AG04450 (cell line): Measurements from ENCODE around the gene RMND1. TPM values are rescaled to one million over a fixed set of nuclear protein-coding genes. Genes with fewer than 3 reads are reported as not detected.

Source experiments
- CTCF ChIA-PET: fragments of 300-600, 350-600 bp; formaldehyde crosslinking; extraction: SDS; loops from one replicate; lab custom pipeline; 2022; ENCODE audit warnings: antibody characterized with exemption, inconsistent platforms; lab: Charles Lee
- POLR2A ChIA-PET: fragments of 350-600 bp; formaldehyde crosslinking; extraction: SDS; loops from one replicate; lab custom pipeline; 2021; ENCODE audit warnings: antibody characterized with exemption, inconsistent platforms; lab: Yijun Ruan, JAX
- DNase-seq: peaks from one replicate; pipeline ENCODE4 v3.0.0-alpha.2; 2011; ENCODE audit warnings: low read depth, low spot score
- H3K27ac ChIP-seq: one replicate; pipeline ENCODE4 v1.5.1; 2012; ENCODE audit warnings: low read depth, low read length, control low read depth
- H3K27me3 ChIP-seq: one replicate; pipeline ENCODE4 v1.6.0; 2012; ENCODE audit warnings: low read length; ENCODE audit not compliant: control insufficient read depth, insufficient read depth
- H3K4me3 ChIP-seq: 2 replicates; pipeline ENCODE4 v1.5.1; 2011; ENCODE audit warnings: mild to moderate bottlenecking, low read depth, low read length, control low read depth
- H3K9me3 ChIP-seq: 2 replicates; pipeline ENCODE4 v1.5.1; 2012; ENCODE audit warnings: low read length; ENCODE audit not compliant: control insufficient read depth, insufficient read depth
- polyA plus RNA-seq: library from polyadenylated mRNA; depleted of rRNA; stranded (reverse); fragments of >200 nt; gene quantifications from 2 replicates; pipeline ENCODE4 v1.2.3, GENCODE V29; 2011
- TF ChIP-seq, protein P1 (sequence below): IDR thresholded peaks from 2 replicates; pipeline ENCODE4 v1.5.1; 2011; ENCODE audit warnings: low read depth, low read length, control low read depth, inconsistent platforms

Gene RMND1
- polyA plus RNA-seq, 1 experiment: 27.8 TPM

DNA sequence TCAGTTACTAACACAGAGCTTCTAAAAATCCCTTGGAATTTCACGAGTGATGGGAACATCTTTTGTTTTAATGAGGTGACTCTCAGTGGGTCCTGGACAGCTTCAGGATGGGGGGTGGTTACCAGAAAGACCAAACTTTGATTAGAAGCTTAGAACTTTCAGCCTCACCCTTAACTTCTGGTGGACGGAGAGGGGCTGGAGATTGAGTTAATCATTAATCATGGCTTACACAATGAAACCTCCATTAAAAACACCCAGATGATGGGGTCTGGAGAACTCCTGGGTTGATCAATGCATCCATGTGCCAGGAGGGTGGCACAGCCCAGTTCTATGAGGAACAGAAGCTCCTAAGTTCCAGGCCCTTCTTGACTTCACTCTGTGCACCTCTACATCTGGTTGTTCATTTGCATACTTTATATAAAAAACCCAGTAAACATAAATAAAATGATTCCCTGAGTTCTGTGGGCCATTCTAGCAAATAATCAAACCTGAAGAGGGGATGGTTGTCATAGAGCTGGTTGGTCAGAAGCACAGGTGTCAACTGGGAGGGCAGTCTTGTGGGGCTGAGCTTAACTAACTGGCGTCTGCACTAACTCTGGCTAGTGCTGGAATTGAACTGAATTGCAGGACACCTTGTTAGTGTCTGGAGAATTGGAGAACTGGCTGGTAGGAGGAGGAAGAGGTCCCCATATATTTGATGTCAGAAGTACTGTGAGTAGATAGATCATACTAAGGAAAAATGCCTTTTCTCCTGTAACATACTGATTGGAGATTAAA is 10.3 kb downstream of the RMND1 start:
- TF ChIP-seq, protein P1, sequence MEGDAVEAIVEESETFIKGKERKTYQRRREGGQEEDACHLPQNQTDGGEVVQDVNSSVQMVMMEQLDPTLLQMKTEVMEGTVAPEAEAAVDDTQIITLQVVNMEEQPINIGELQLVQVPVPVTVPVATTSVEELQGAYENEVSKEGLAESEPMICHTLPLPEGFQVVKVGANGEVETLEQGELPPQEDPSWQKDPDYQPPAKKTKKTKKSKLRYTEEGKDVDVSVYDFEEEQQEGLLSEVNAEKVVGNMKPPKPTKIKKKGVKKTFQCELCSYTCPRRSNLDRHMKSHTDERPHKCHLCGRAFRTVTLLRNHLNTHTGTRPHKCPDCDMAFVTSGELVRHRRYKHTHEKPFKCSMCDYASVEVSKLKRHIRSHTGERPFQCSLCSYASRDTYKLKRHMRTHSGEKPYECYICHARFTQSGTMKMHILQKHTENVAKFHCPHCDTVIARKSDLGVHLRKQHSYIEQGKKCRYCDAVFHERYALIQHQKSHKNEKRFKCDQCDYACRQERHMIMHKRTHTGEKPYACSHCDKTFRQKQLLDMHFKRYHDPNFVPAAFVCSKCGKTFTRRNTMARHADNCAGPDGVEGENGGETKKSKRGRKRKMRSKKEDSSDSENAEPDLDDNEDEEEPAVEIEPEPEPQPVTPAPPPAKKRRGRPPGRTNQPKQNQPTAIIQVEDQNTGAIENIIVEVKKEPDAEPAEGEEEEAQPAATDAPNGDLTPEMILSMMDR: no peak
- CTCF ChIA-PET: interaction anchor here (0.6 to 2.5 kb wide), 14 partner anchors 27 to 916 kb away, joined by 3 to 13 read pairs (median 3); no protein-coding TSS in a partner anchor
- no peaks in the 10 kb centered on the region for H3K9me3 ChIP-seq
- POLR2A ChIA-PET: interaction anchor here (0.6 kb wide), 1 partner anchor 10 kb away, joined by 7 read pairs; the partner anchor contains the start of gene RMND1
- no peak for DNase-seq
- no peak overlapping the region for H3K4me3 ChIP-seq
- H3K27me3 ChIP-seq: no peaks in the 10 kb centered on the region
- no peak overlapping the region for H3K27ac ChIP-seq

- no peak overlapping the region for H3K27ac ChIP-seq
- CTCF ChIA-PET: interaction anchor here (0.6 to 2.5 kb wide), 18 partner anchors 10 to 916 kb away, joined by 3 to 13 read pairs (median 4); no protein-coding TSS in a partner anchor
- no peak for DNase-seq
- TF ChIP-seq, protein P1: peak; percentile 53
- no peaks in the 10 kb centered on the region for H3K27me3 ChIP-seq
- H3K4me3 ChIP-seq: no peak overlapping the region
- H3K9me3 ChIP-seq: no peaks in the 10 kb centered on the region
- POLR2A ChIA-PET: no interaction called here
Observed at GRCh38 chr6:151440930-151441329, 11.0 kb downstream of the RMND1 start.

DNA sequence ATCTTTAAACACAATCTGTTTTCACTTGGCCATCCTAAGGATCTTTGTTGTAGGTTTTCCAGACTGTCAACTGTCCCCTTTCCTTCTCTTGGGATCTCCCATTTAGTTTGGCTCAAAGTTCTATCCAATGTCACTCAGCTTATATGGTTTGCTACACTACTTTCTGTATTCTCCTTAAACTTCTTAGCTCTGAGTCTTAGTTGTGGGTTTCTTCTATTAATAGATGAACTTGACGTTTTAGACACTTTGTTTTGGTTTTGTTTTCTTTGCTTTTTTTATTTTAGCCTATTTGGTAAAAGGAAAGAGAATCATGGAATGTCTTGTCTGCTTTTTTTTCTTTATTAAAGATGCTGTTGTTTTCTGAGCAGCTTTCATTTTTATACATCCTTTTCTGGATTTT is 11.4 kb downstream of the RMND1 start:
- no peaks in the 10 kb centered on the region for H3K27me3 ChIP-seq
- TF ChIP-seq, protein P1: no peak
- no peak overlapping the region for H3K27ac ChIP-seq
- POLR2A ChIA-PET: no interaction called here
- no peak for DNase-seq
- no peak overlapping the region for H3K4me3 ChIP-seq
- no peaks in the 10 kb centered on the region for H3K9me3 ChIP-seq
- CTCF ChIA-PET: interaction anchor here (0.6 to 2.5 kb wide), 14 partner anchors 11 to 917 kb away, joined by 3 to 13 read pairs (median 4); no protein-coding TSS in a partner anchor

DNA sequence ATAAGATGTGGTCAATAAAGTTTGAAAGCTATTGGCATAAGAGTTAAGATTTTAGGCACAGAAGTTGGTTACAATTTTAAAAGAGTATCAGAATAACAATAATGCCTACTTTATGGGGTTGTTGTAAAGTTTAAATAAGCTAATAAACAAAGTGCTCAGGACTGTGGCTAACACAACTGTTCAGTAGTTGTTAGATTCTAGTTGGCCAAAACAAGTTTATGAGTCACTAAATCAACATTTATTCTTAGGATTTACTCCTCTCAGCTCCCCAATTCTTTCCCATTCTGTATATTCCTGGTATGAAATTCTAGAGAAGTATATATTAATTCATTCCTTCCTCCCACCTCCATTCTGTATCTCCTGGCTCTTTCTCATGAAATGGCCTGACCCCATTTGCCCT is 14.5 kb downstream of the RMND1 start:
- POLR2A ChIA-PET: interaction anchor here (0.8 to 1.0 kb wide), 3 partner anchors 8 to 15 kb away, joined by 3 to 4 read pairs (median 3); partner anchors contain the start of gene RMND1

More for the DNA sequence above, 14.5 kb downstream of the RMND1 start:
- Histone ChIP-seq H3K27me3 (no peaks in the 10 kb centered on the region), H3K4me3 (no peak overlapping the region), H3K27ac (no peak overlapping the region), H3K9me3 (no peaks in the 10 kb centered on the region)
- TF ChIP-seq, protein P1: no peak
- CTCF ChIA-PET: interaction anchor here (0.8 to 2.4 kb wide), 5 partner anchors 8 to 658 kb away, joined by 3 to 10 read pairs (median 4); no protein-coding TSS in a partner anchor
- no peak for DNase-seq
